IMR-90 (cell line): Measurements from ENCODE around the gene LARP4B. TPM values are rescaled to one million over a fixed set of nuclear protein-coding genes. Genes with fewer than 3 reads are reported as not detected.

Experiments used
- ATAC-seq: fragments of 200-7000 bp; cut with Tn5 transposase; 2 replicates; pipeline ENCODE4 v1.9.1; 2020; ENCODE audit warnings: low read depth, mild to moderate bottlenecking, moderate library complexity
- BruUV-seq: library from RNA; stranded (reverse); fragments of 400-500 nt; replicated peaks from 2 replicates; lab custom pipeline; 2021; lab: Mats Ljungman, UMichigan
- CTCF ChIA-PET: fragments of 300-600 bp; formaldehyde crosslinking; extraction: SDS; loops from one replicate; lab custom pipeline; 2021; ENCODE audit warnings: antibody characterized with exemption; lab: Yijun Ruan, JAX
- POLR2A ChIA-PET: fragments of 300-600 bp; sonication (Branson Sonifier 250); formaldehyde crosslinking; loops from one replicate; lab custom pipeline; 2022; ENCODE audit warnings: antibody characterized with exemption; ENCODE audit not compliant: unreplicated experiment; lab: Charles Lee
- DNase-seq: peaks from one replicate; pipeline ENCODE4 v3.0.0; 2013
- H2AFZ ChIP-seq: replicated peaks from 2 replicates; pipeline ENCODE3; 2013; ENCODE audit warnings: low read length, mild to moderate bottlenecking; ENCODE audit not compliant: poor library complexity
- H2AK5ac ChIP-seq: 2 replicates; pipeline ENCODE4 v1.6.1; 2013; ENCODE audit warnings: low read depth, low read length, inconsistent platforms
- H2AK9ac ChIP-seq: replicated peaks from 2 replicates; pipeline ENCODE3; 2013; ENCODE audit warnings: mild to moderate bottlenecking, low read depth, low read length, moderate library complexity; ENCODE audit not compliant: poor library complexity
- H2BK120ac ChIP-seq: 2 replicates; pipeline ENCODE4 v1.6.1; 2013; ENCODE audit warnings: low read depth, low read length, inconsistent platforms
- H2BK15ac ChIP-seq: 3 replicates; pipeline ENCODE4 v1.6.1; 2013; ENCODE audit warnings: low read depth, low read length, inconsistent platforms
- H2BK20ac ChIP-seq: 2 replicates; pipeline ENCODE4 v1.6.1; 2013; ENCODE audit warnings: low read depth, mild to moderate bottlenecking, inconsistent platforms, low read length, moderate library complexity
- H2BK5ac ChIP-seq: 2 replicates; pipeline ENCODE4 v1.6.1; 2013; ENCODE audit warnings: mild to moderate bottlenecking, low read depth, low read length, inconsistent platforms; ENCODE audit not compliant: poor library complexity, severe bottlenecking
- H3K14ac ChIP-seq: replicated peaks from 2 replicates; pipeline ENCODE4 v1.6.1; 2013; ENCODE audit warnings: low read depth, low read length, inconsistent platforms
- H3K18ac ChIP-seq: 2 replicates; pipeline ENCODE4 v1.6.1; 2013; ENCODE audit warnings: low read depth, low read length, control low read depth
- H3K23ac ChIP-seq: 2 replicates; pipeline ENCODE4 v1.6.1; 2013; ENCODE audit warnings: low read depth, low read length, inconsistent platforms
- H3K27ac ChIP-seq: 2 replicates; pipeline ENCODE4 v1.5.1; 2013; ENCODE audit warnings: mild to moderate bottlenecking, control low read depth, low read length; ENCODE audit not compliant: insufficient read depth
- H3K27me3 ChIP-seq: 2 replicates; pipeline ENCODE4 v1.6.1; 2013; ENCODE audit warnings: low read length; ENCODE audit not compliant: control insufficient read depth, insufficient read depth
- H3K36me3 ChIP-seq: 2 replicates; pipeline ENCODE4 v1.6.1; 2013; ENCODE audit warnings: low read length, mixed read lengths; ENCODE audit not compliant: control insufficient read depth, insufficient read depth
- H3K4ac ChIP-seq: 2 replicates; pipeline ENCODE4 v1.6.1; 2013; ENCODE audit warnings: low read depth, low read length, inconsistent platforms
- H3K4me1 ChIP-seq: 2 replicates; pipeline ENCODE4 v1.6.1; 2013; ENCODE audit warnings: low read length, mixed read lengths; ENCODE audit not compliant: control insufficient read depth, insufficient read depth
- H3K4me2 ChIP-seq: 2 replicates; pipeline ENCODE4 v1.6.1; 2013; ENCODE audit warnings: low read depth, mild to moderate bottlenecking, control low read depth, low read length, moderate library complexity
- H3K4me3 ChIP-seq: 2 replicates; pipeline ENCODE4 v1.5.1; 2013; ENCODE audit warnings: low read depth, mild to moderate bottlenecking, control low read depth, low read length, moderate library complexity; ENCODE audit not compliant: insufficient read depth
- H3K56ac ChIP-seq: 2 replicates; pipeline ENCODE4 v1.6.1; 2013; ENCODE audit warnings: low read length, inconsistent platforms; ENCODE audit not compliant: insufficient read depth; ENCODE audit errors: extremely low read depth
- H3K79me1 ChIP-seq, 2 experiments: 2 replicates each; pipeline ENCODE4 v1.6.1; 2013; ENCODE audit warnings: low read length in 2 of 2, inconsistent platforms in 1 of 2, low read depth in 1 of 2
- H3K9ac ChIP-seq: 2 replicates; pipeline ENCODE4 v1.6.1; 2013; ENCODE audit warnings: low read depth, low read length, control low read depth
- H3K9me1 ChIP-seq: 2 replicates; pipeline ENCODE4 v1.6.1; 2013; ENCODE audit warnings: low read length, inconsistent platforms; ENCODE audit not compliant: insufficient read depth
- H3K9me3 ChIP-seq: 2 replicates; pipeline ENCODE4 v1.6.1; 2013; ENCODE audit warnings: low read length; ENCODE audit not compliant: control insufficient read depth, insufficient read depth
- H4K20me1 ChIP-seq: 2 replicates; pipeline ENCODE4 v1.6.1; 2013; ENCODE audit warnings: low read length, inconsistent platforms; ENCODE audit not compliant: insufficient read depth
- H4K5ac ChIP-seq: 2 replicates; pipeline ENCODE4 v1.6.1; 2013; ENCODE audit warnings: mild to moderate bottlenecking, low read depth, low read length, control low read depth
- H4K8ac ChIP-seq, 2 experiments: 2 replicates each; pipeline ENCODE4 v1.6.1; 2013; ENCODE audit warnings: low read depth in 2 of 2, low read length in 2 of 2, control low read depth in 1 of 2, inconsistent platforms in 1 of 2
- H4K91ac ChIP-seq: 2 replicates; pipeline ENCODE4 v1.6.1; 2013; ENCODE audit warnings: low read depth, low read length, inconsistent platforms; ENCODE audit not compliant: insufficient read depth
- BHLHE40 ChIP-seq: fragments of 150-350 bp; IDR thresholded peaks from 2 replicates; pipeline ENCODE4 v1.6.1; 2016; ENCODE audit warnings: mild to moderate bottlenecking, low read depth, low read length
- WGBS, 2 experiments: methylation state at CpG; one replicate each; pipeline versions ENCODE4 v1.1.5 to v1.1.7; 2013; ENCODE audit warnings: missing lambda C conversion rate in 2 of 2; ENCODE audit not compliant: insufficient read length in 1 of 2; ENCODE audit errors: extremely low coverage in 2 of 2; 5-methylcytosine and 5-hydroxymethylcytosine counted together
- dilution Hi-C: fragments of 300-500 bp; cut with HindIII; formaldehyde crosslinking; loops from one replicate; pipeline ENCODE4 v1.14.3; 2018; ENCODE audit warnings: low sequenced_read_pairs; ENCODE audit not compliant: unreplicated experiment
- in situ Hi-C: fragments of 300-500 bp; cut with MboI; formaldehyde crosslinking; loops from 3 replicates; pipeline ENCODE4 v1.14.3; 2019; ENCODE audit warnings: low sequenced_read_pairs, inconsistent platforms, mixed read lengths
- intact Hi-C: fragments of 100-400 bp; cut with micrococcal nuclease; formaldehyde crosslinking; loops from 2 replicates; pipeline ENCODE4 v1.10.0; 2022
- polyA plus RNA-seq, 3 experiments: library from polyadenylated mRNA; depleted of rRNA; stranded (reverse); fragments of >200 nt; gene quantifications; 2 replicates each; pipeline ENCODE4 v1.2.3, GENCODE V29; 2012; ENCODE audit warnings: low replicate concordance in 1 of 3
- total RNA-seq: library from RNA; depleted of rRNA; stranded (reverse); fragments of >200 nt; gene quantifications from 2 replicates; pipeline ENCODE4 v1.2.3, GENCODE V29; 2012

Gene LARP4B
- total and polyA plus RNA-seq, 2 of the 4 experiments (the other 2 are of a cell fraction): 24.3 to 25.5 TPM

- H3K56ac ChIP-seq: no peak overlapping the region
- H3K23ac ChIP-seq: no peak overlapping the region
- POLR2A ChIA-PET: no interaction called here
- H3K14ac ChIP-seq: no peak overlapping the region
- peaks cover 30% of the 10 kb centered on the region for H3K9me1 ChIP-seq
- no peak for ATAC-seq
- no TSS peak for BruUV-seq
- no peak overlapping the region for H2BK120ac ChIP-seq
- peaks cover 30 to 69% of the 10 kb centered on the region in 2 experiments; a peak in 3 of 4 replicates for H3K79me1 ChIP-seq
- no peak for DNase-seq
- CTCF ChIA-PET: no interaction called here
- intact Hi-C loops: no loop called here
- H3K27me3 ChIP-seq: no peaks in the 10 kb centered on the region
- no peak overlapping the region for H2AK5ac ChIP-seq
- no peak overlapping the region for H3K9ac ChIP-seq
- no peak overlapping the region for H3K4me3 ChIP-seq
- H4K91ac ChIP-seq: no peak overlapping the region
- H2AK9ac ChIP-seq: no peak overlapping the region
- in situ Hi-C loops: no loop called here
- no peaks in the 10 kb centered on the region for H3K9me3 ChIP-seq
- TF ChIP-seq BHLHE40: no peak
- no peak overlapping the region for H4K5ac ChIP-seq
- no peak overlapping the region for H2BK15ac ChIP-seq
- no peak overlapping the region for H2BK5ac ChIP-seq
- no peak overlapping the region for H3K4ac ChIP-seq
- dilution Hi-C loops: no loop called here
- H3K36me3 ChIP-seq: peaks cover 71% of the 10 kb centered on the region
- WGBS, 2 experiments: 94% methylated on average over 6 of the region's 10 CpGs; no CpG with 5 or more reads in 1 of the 2 experiments
- H2AFZ ChIP-seq: no peak overlapping the region
- peaks cover 10% of the 10 kb centered on the region for H3K4me1 ChIP-seq
- H2BK20ac ChIP-seq: no peak overlapping the region
- no peak overlapping the region for H4K8ac ChIP-seq
- no peak overlapping the region for H3K27ac ChIP-seq
- no peak overlapping the region for H3K4me2 ChIP-seq
- H3K18ac ChIP-seq: no peak overlapping the region
- peaks cover 28% of the 10 kb centered on the region for H4K20me1 ChIP-seq
These were observed 114.5 kb downstream of the LARP4B start for GRCh38 chr10:816958-817357.
